ENCODE results near the gene EPB41L1. TPM values are rescaled to one million over a fixed set of nuclear protein-coding genes. Genes with fewer than 3 reads are reported as not detected.

The EPB41L1 gene
- total RNA-seq, 1 experiment from 2014 or later = 7.1 TPM

- intact Hi-C loops (cut with micrococcal nuclease; ENCODE audit: unreplicated experiment) = no loop called here
- Histone ChIP-seq H3K4me1 (ENCODE audit: insufficient read depth, low read length, poor library complexity, severe bottlenecking) (no peaks in the 10 kb centered on the region), H3K4me3 (ENCODE audit: low read depth, low read length, poor library complexity, severe bottlenecking) (no peak overlapping the region), H3K27ac (ENCODE audit: low read depth, low read length, poor library complexity, severe bottlenecking) (no peak overlapping the region), H3K27me3 (replicated peaks; ENCODE audit: insufficient read depth, low read depth, low read length, poor library complexity) (no peaks in the 10 kb centered on the region), H3K36me3 (ENCODE audit: insufficient read depth, low read length, poor library complexity, severe bottlenecking) (no peaks in the 10 kb centered on the region), H3K9me3 (ENCODE audit: low read depth, low read length, poor library complexity, severe bottlenecking) (no peaks in the 10 kb centered on the region)
- DNase-seq (ENCODE audit: low spot score) = peak; percentile 19
- no peak for TF ChIP-seq CTCF (conservative IDR thresholded peaks at IDR 0.05; ENCODE audit: low read depth, low read length)
- TF ChIP-seq EZH2 (IDR thresholded peaks at IDR 0.05; ENCODE audit: borderline replicate concordance, low read depth, low read length, poor library complexity, severe bottlenecking) = no peak
- ChIA-PET CTCF (interaction anchor here (1.1 kb wide), 1 partner anchor 138 kb away, joined by 3 read pairs; no protein-coding TSS in a partner anchor), POLR2A (ENCODE audit: low non-redundant PET) (no interaction called here)
- no TSS peak for BruUV-seq (replicated peaks)
These were observed 21.7 kb upstream of the EPB41L1 start for GRCh38 chr20:36132802-36133211.

GRCh38 chr20:36133821-36134220 is 20.7 kb upstream of the EPB41L1 start:
- H3K27ac ChIP-seq (ENCODE audit: low read depth, low read length, poor library complexity, severe bottlenecking) = no peak overlapping the region
- no peak overlapping the region for H3K4me3 ChIP-seq (ENCODE audit: low read depth, low read length, poor library complexity, severe bottlenecking)
- no peak for DNase-seq (ENCODE audit: low spot score)
- intact Hi-C loops (cut with micrococcal nuclease; ENCODE audit: unreplicated experiment) = no loop called here
- no TSS peak for BruUV-seq (replicated peaks)
- no peak for TF ChIP-seq CTCF (conservative IDR thresholded peaks at IDR 0.05; ENCODE audit: low read depth, low read length)
- no peak for TF ChIP-seq EZH2 (IDR thresholded peaks at IDR 0.05; ENCODE audit: borderline replicate concordance, low read depth, low read length, poor library complexity, severe bottlenecking)
- H3K9me3 ChIP-seq (ENCODE audit: low read depth, low read length, poor library complexity, severe bottlenecking) = no peaks in the 10 kb centered on the region
- no peaks in the 10 kb centered on the region for H3K36me3 ChIP-seq (ENCODE audit: insufficient read depth, low read length, poor library complexity, severe bottlenecking)
- CTCF ChIA-PET = interaction anchor here (1.1 kb wide), 1 partner anchor 139 kb away, joined by 3 read pairs; no protein-coding TSS in a partner anchor
- no peaks in the 10 kb centered on the region for H3K27me3 ChIP-seq (replicated peaks; ENCODE audit: insufficient read depth, low read depth, low read length, poor library complexity)
- no peaks in the 10 kb centered on the region for H3K4me1 ChIP-seq (ENCODE audit: insufficient read depth, low read length, poor library complexity, severe bottlenecking)
- POLR2A ChIA-PET (ENCODE audit: low non-redundant PET) = no interaction called here

- BruUV-seq (replicated peaks) = no TSS peak
These were observed 19.4 kb upstream of the EPB41L1 start for GRCh38 chr20:36135159-36135558.

More at GRCh38 chr20:36135159-36135558, 19.4 kb upstream of the EPB41L1 start:
- TF ChIP-seq CTCF (conservative IDR thresholded peaks at IDR 0.05; ENCODE audit: low read depth, low read length) (no peak), EZH2 (IDR thresholded peaks at IDR 0.05; ENCODE audit: borderline replicate concordance, low read depth, low read length, poor library complexity, severe bottlenecking) (no peak)
- Histone ChIP-seq H3K4me1 (ENCODE audit: insufficient read depth, low read length, poor library complexity, severe bottlenecking) (no peaks in the 10 kb centered on the region), H3K27ac (ENCODE audit: low read depth, low read length, poor library complexity, severe bottlenecking) (no peak overlapping the region), H3K4me3 (ENCODE audit: low read depth, low read length, poor library complexity, severe bottlenecking) (no peak overlapping the region), H3K36me3 (ENCODE audit: insufficient read depth, low read length, poor library complexity, severe bottlenecking) (no peaks in the 10 kb centered on the region), H3K9me3 (ENCODE audit: low read depth, low read length, poor library complexity, severe bottlenecking) (no peaks in the 10 kb centered on the region), H3K27me3 (replicated peaks; ENCODE audit: insufficient read depth, low read depth, low read length, poor library complexity) (no peaks in the 10 kb centered on the region)
- CTCF ChIA-PET = interaction anchor here (0.6 kb wide), 1 partner anchor 49 kb away, joined by 7 read pairs; no protein-coding TSS in a partner anchor
- POLR2A ChIA-PET (ENCODE audit: low non-redundant PET) = no interaction called here
- intact Hi-C loops (cut with micrococcal nuclease; ENCODE audit: unreplicated experiment) = no loop called here
- no peak for DNase-seq (ENCODE audit: low spot score)
